Measurements from ENCODE around the gene SPINK4. TPM values are rescaled to one million over a fixed set of nuclear protein-coding genes. Genes with fewer than 3 reads are reported as not detected.

SPINK4 gene
- total and polyA plus RNA-seq, 9 donors, result not detected

DNA sequence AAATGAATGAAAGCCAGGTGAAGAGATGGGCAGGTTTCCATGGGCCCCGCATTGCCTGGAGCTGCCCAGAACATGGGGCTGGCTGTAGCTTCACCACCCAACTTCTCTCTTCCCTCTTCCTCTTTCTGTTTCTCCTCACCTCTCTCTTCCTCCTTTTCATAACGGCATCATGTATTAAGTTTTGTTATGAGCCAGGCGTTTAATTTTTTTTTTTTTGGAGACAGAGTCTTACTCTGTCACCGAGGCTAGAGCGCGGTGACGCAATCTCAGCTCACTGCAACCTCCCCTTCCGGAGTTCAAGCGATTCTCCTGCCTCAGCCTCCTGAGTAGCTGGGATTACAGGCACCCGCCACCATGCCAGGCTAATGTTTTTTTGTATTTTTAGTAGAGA, 13.0 kb upstream of the SPINK4 start:
- intact Hi-C loops (cut with DNase I), result no loop called here
- Histone ChIP-seq H3K27ac (no peak overlapping the region), H3K9me3 (no peaks in the 10 kb centered on the region), H3K4me3 (no peak overlapping the region), H3K36me3 (no peaks in the 10 kb centered on the region), H3K27me3 (no peaks in the 10 kb centered on the region), H3K4me1 (ENCODE audit: insufficient read depth) (peaks cover 3% of the 10 kb centered on the region)
- TF ChIP-seq, protein P1, sequence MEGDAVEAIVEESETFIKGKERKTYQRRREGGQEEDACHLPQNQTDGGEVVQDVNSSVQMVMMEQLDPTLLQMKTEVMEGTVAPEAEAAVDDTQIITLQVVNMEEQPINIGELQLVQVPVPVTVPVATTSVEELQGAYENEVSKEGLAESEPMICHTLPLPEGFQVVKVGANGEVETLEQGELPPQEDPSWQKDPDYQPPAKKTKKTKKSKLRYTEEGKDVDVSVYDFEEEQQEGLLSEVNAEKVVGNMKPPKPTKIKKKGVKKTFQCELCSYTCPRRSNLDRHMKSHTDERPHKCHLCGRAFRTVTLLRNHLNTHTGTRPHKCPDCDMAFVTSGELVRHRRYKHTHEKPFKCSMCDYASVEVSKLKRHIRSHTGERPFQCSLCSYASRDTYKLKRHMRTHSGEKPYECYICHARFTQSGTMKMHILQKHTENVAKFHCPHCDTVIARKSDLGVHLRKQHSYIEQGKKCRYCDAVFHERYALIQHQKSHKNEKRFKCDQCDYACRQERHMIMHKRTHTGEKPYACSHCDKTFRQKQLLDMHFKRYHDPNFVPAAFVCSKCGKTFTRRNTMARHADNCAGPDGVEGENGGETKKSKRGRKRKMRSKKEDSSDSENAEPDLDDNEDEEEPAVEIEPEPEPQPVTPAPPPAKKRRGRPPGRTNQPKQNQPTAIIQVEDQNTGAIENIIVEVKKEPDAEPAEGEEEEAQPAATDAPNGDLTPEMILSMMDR (IDR thresholded peaks at IDR 0.05), result no peak
- TF ChIP-seq EP300 (IDR thresholded peaks at IDR 0.05), result no peak
- TF ChIP-seq POLR2A (IDR thresholded peaks at IDR 0.05), result no peak
- 86 to 89% (median 87%) methylated on average over 10 of the region's 10 CpGs for WGBS, 3 donors
- DNase-seq, result no peak

DNA sequence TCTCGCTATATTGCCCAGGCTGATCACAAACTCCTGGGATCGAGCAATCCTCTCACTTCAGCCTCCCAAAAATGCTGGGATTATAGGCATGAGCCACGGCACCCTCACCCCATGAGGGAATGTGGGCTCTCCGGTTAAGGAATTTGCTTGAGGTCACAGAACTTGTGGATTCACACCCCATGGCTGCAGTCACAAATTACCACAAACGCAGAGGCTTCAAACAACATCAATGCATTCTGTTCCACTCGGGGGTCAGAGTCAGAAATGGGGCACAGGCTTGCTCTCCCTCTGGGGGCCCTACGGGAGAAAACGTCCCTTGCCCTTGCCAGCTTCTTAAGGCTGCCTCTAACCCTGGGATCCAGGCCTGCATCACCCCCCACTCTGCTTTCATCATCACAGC, 12.2 kb upstream of the SPINK4 start:
- H3K27ac ChIP-seq, result no peak overlapping the region
- WGBS, 3 donors, result 65 to 74% (median 68%) methylated on average over 8 of the region's 8 CpGs
- H3K9me3 ChIP-seq, result no peaks in the 10 kb centered on the region
- DNase-seq, result no peak
- no peak overlapping the region for H3K4me3 ChIP-seq
- H3K4me1 ChIP-seq (ENCODE audit: insufficient read depth), result peaks cover 3% of the 10 kb centered on the region
- intact Hi-C loops (cut with DNase I), result no loop called here
- H3K27me3 ChIP-seq, result no peaks in the 10 kb centered on the region
- TF ChIP-seq EP300 (IDR thresholded peaks at IDR 0.05), result no peak
- TF ChIP-seq, protein P1 (IDR thresholded peaks at IDR 0.05), result no peak
- no peak for TF ChIP-seq POLR2A (IDR thresholded peaks at IDR 0.05)
- no peaks in the 10 kb centered on the region for H3K36me3 ChIP-seq

DNA sequence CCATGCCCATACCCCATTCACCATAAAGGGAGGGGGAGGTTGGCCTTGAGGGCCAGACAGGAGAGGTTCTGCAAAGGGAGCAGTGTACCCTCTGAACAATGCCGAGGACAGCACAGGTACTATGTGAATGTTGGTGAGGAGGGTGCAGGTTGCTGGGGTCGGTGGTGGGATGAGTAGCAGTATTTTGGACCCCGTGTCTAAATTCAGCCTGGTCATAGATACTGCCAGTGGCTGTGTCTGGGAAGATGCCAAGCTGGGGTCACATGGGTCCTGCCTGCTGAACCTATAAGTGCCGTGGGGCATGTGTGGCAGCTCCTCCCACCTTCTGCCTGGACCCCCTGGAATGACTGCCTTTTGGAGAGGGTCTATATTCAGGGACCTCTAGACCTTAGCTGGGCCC, 11.4 kb upstream of the SPINK4 start:
- Histone ChIP-seq H3K27me3 (no peaks in the 10 kb centered on the region), H3K27ac (no peak overlapping the region), H3K4me1 (ENCODE audit: insufficient read depth) (peaks cover 3% of the 10 kb centered on the region), H3K4me3 (no peak overlapping the region), H3K9me3 (no peaks in the 10 kb centered on the region), H3K36me3 (no peaks in the 10 kb centered on the region)
- intact Hi-C loops (cut with DNase I), result no loop called here
- no peak for TF ChIP-seq POLR2A (IDR thresholded peaks at IDR 0.05)
- TF ChIP-seq, protein P1 (IDR thresholded peaks at IDR 0.05), result no peak
- TF ChIP-seq EP300 (IDR thresholded peaks at IDR 0.05), result no peak
- WGBS, 3 donors, result 65 to 73% (median 66%) methylated on average over 4 of the region's 4 CpGs
- no peak for DNase-seq

DNA sequence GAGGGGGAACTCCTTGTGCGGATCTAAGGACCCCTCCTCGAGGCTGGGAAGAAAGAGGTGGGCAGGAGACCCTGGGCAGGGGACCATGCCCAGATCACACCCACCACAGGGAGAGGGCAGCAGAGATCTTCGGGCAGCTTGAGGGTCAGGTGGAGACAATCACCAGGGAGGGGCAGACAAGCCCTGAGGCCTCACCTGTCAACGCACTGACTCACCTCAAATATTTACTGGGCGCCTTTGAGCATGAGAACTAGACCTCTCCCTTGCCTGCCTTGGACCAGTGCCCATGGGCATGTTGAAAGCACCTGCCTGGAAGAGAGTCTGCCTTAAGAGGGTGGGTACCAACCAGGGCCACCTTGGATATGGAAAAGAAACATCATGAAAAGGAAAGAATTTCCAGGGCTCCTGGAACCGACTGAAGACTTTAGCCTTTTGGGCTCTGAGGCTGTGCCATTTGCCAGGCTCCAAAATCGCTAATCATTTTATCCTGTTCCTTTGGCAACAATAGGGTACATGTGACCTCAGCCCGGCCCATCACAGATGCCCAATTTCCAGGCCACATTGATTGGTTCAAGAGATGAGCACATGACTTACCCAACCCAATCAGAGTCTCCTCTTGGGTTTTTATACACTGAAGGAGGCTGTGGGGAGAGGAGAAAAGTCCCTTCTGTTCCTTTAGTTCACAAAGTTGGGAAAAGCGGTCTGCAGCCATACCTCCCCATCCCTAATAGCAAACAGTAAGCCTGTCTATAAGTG, 10.4 kb upstream of the SPINK4 start:
- Histone ChIP-seq H3K27ac (no peak overlapping the region), H3K27me3 (no peaks in the 10 kb centered on the region), H3K4me3 (no peak overlapping the region), H3K36me3 (no peaks in the 10 kb centered on the region), H3K9me3 (no peaks in the 10 kb centered on the region), H3K4me1 (ENCODE audit: insufficient read depth) (peaks cover 3% of the 10 kb centered on the region)
- TF ChIP-seq POLR2A (IDR thresholded peaks at IDR 0.05), result no peak
- TF ChIP-seq, protein P1 (IDR thresholded peaks at IDR 0.05), result no peak
- no peak for TF ChIP-seq EP300 (IDR thresholded peaks at IDR 0.05)
- no peak for DNase-seq
- WGBS, 3 donors, result 77 to 81% (median 78%) methylated on average over 9 of the region's 9 CpGs
- intact Hi-C loops (cut with DNase I), result no loop called here
